Vagina (tissue), 2 donors: ENCODE results near the gene PCSK6. TPM values are rescaled to one million over a fixed set of nuclear protein-coding genes. Genes with fewer than 3 reads are reported as not detected.

Experiments
- DNase-seq, 2 donors: peaks; one replicate each; pipeline ENCODE4 v3.0.0-alpha.2; 2017; ENCODE audit errors: extremely low spot score in 2 of 2
- H3K27ac ChIP-seq: fragments of 200-600 bp; sonication (generic); one replicate; pipeline ENCODE4 v1.5.1; 2019
- H3K27me3 ChIP-seq: fragments of 200-600 bp; sonication (generic); one replicate; pipeline ENCODE4 v1.5.1; 2019
- H3K36me3 ChIP-seq, 2 donors: fragments of 200-600 bp; sonication (generic); one replicate each; pipeline ENCODE4 v1.5.1; 2017 to 2019
- H3K4me1 ChIP-seq: fragments of 200-600 bp; sonication (generic); one replicate; pipeline ENCODE4 v1.5.1; 2019
- H3K4me3 ChIP-seq, 2 donors: fragments of 200-600 bp; sonication (generic); 1 replicate in 1 of 2; 2 replicates in 1 of 2; pipeline ENCODE4 v1.5.1; 2016 to 2019
- H3K9me3 ChIP-seq: fragments of 200-600 bp; sonication (generic); one replicate; pipeline ENCODE4 v1.5.1; 2019
- CTCF ChIP-seq, 3 experiments: fragments of 450-650 bp in 2 of 3; fragments of 200-600 bp in 1 of 3; sonication (generic) in 1 of 3; IDR thresholded peaks; one replicate each; pipeline ENCODE4 v1.5.1; 2017 to 2019; ENCODE audit warnings: antibody characterized with exemption in 3 of 3, mild to moderate bottlenecking in 2 of 3, moderate library complexity in 2 of 3
- POLR2A ChIP-seq, 2 donors: fragments of 450-650 bp; IDR thresholded peaks; one replicate each; pipeline ENCODE4 v1.6.1; 2017; ENCODE audit warnings: antibody characterized with exemption in 2 of 2, mild to moderate bottlenecking in 2 of 2, moderate library complexity in 2 of 2
- POLR2AphosphoS5 ChIP-seq, 2 donors: sonication (generic); formaldehyde crosslinking; IDR thresholded peaks; one replicate each; pipeline ENCODE4 v1.9.0; 2017; ENCODE audit warnings: antibody characterized with exemption in 2 of 2, mild to moderate bottlenecking in 2 of 2, low read depth in 1 of 2; ENCODE audit not compliant: insufficient read depth in 1 of 2
- intact Hi-C: fragments of 100-400 bp; cut with DNase I; formaldehyde crosslinking; loops from one replicate; pipeline ENCODE4 v1.15.1; 2023
- total RNA-seq: library from RNA; depleted of rRNA; stranded (reverse); fragments of >200 nt; gene quantifications from one replicate; pipeline ENCODE4 v1.2.3, GENCODE V29; 2016

Gene PCSK6
- total RNA-seq, 1 donor from 2014 or later, result 7.4 TPM

GRCh38 chr15:101381671-101382212 lies 107.8 kb downstream of the PCSK6 start:
- Histone ChIP-seq H3K27ac (no peak overlapping the region), H3K9me3 (no peaks in the 10 kb centered on the region), H3K36me3 (no peaks in the 10 kb centered on the region), H3K4me1 (no peaks in the 10 kb centered on the region), H3K27me3 (no peaks in the 10 kb centered on the region), H3K4me3 (no peak overlapping the region)
- TF ChIP-seq CTCF (IDR thresholded peaks at IDR 0.05) (no peak), POLR2AphosphoS5 (IDR thresholded peaks at IDR 0.05; ENCODE audit: insufficient read depth in 1 of 2, low read depth in 1 of 2) (no peak), POLR2A (IDR thresholded peaks at IDR 0.05) (no peak)
- DNase-seq, result no peak
- intact Hi-C loops, result no loop called here

- DNase-seq, result no peak
- no peak overlapping the region for H3K27ac ChIP-seq
- intact Hi-C loops, result no loop called here
- H3K27me3 ChIP-seq, result no peaks in the 10 kb centered on the region
- H3K4me3 ChIP-seq, result no peak overlapping the region
- no peaks in the 10 kb centered on the region for H3K4me1 ChIP-seq
- no peaks in the 10 kb centered on the region for H3K36me3 ChIP-seq
- no peak for TF ChIP-seq POLR2A (IDR thresholded peaks at IDR 0.05)
- TF ChIP-seq POLR2AphosphoS5 (IDR thresholded peaks at IDR 0.05; ENCODE audit: insufficient read depth in 1 of 2, low read depth in 1 of 2), result no peak
- no peak for TF ChIP-seq CTCF (IDR thresholded peaks at IDR 0.05)
- no peaks in the 10 kb centered on the region for H3K9me3 ChIP-seq
Observed at GRCh38 chr15:101380146-101380545, 109.4 kb downstream of the PCSK6 start.

- TF ChIP-seq POLR2AphosphoS5 (IDR thresholded peaks at IDR 0.05; ENCODE audit: insufficient read depth in 1 of 2, low read depth in 1 of 2) (no peak), POLR2A (IDR thresholded peaks at IDR 0.05) (no peak), CTCF (IDR thresholded peaks at IDR 0.05) (no peak)
- Histone ChIP-seq H3K27ac (no peak overlapping the region), H3K36me3 (no peaks in the 10 kb centered on the region), H3K4me1 (no peaks in the 10 kb centered on the region), H3K9me3 (no peaks in the 10 kb centered on the region), H3K27me3 (no peaks in the 10 kb centered on the region), H3K4me3 (no peak overlapping the region)
- intact Hi-C loops, result no loop called here
- no peak for DNase-seq
Observed at GRCh38 chr15:101379647-101380046, 109.9 kb downstream of the PCSK6 start.

GRCh38 chr15:101378879-101379278 lies 110.6 kb downstream of the PCSK6 start:
- H3K4me3 ChIP-seq, result no peak overlapping the region
- H3K27me3 ChIP-seq, result no peaks in the 10 kb centered on the region
- no peaks in the 10 kb centered on the region for H3K4me1 ChIP-seq
- no peak for DNase-seq
- TF ChIP-seq CTCF (IDR thresholded peaks at IDR 0.05), result no peak
- no peak for TF ChIP-seq POLR2A (IDR thresholded peaks at IDR 0.05)
- TF ChIP-seq POLR2AphosphoS5 (IDR thresholded peaks at IDR 0.05; ENCODE audit: insufficient read depth in 1 of 2, low read depth in 1 of 2), result no peak
- H3K27ac ChIP-seq, result no peak overlapping the region
- no peaks in the 10 kb centered on the region for H3K36me3 ChIP-seq
- no peaks in the 10 kb centered on the region for H3K9me3 ChIP-seq
- intact Hi-C loops, result no loop called here

GRCh38 chr15:101378171-101378755 lies 111.2 kb downstream of the PCSK6 start:
- no peak overlapping the region for H3K27ac ChIP-seq
- no peak for TF ChIP-seq POLR2A (IDR thresholded peaks at IDR 0.05)
- no peak for TF ChIP-seq POLR2AphosphoS5 (IDR thresholded peaks at IDR 0.05; ENCODE audit: insufficient read depth in 1 of 2, low read depth in 1 of 2)
- no peak for TF ChIP-seq CTCF (IDR thresholded peaks at IDR 0.05)
- no peak for DNase-seq
- no peaks in the 10 kb centered on the region for H3K36me3 ChIP-seq
- no peaks in the 10 kb centered on the region for H3K9me3 ChIP-seq
- intact Hi-C loops, result no loop called here
- H3K4me1 ChIP-seq, result peaks cover under 1% of the 10 kb centered on the region
- no peak overlapping the region for H3K4me3 ChIP-seq
- H3K27me3 ChIP-seq, result no peaks in the 10 kb centered on the region
